T-cell (primary cell): ENCODE results near the gene GPC5. TPM values are rescaled to one million over a fixed set of nuclear protein-coding genes. Genes with fewer than 3 reads are reported as not detected.

ENCODE experiments used
- ATAC-seq, 4 experiments: fragments of 200-7000 bp in 3 of 4; fragments of 150-1000 bp in 1 of 4; cut with Tn5 transposase; replicated peaks in 1 of 4; 1 replicate in 3 of 4; 2 replicates in 1 of 4; pipeline ENCODE4 v1.10.0; 2021; ENCODE audit warnings: moderate library complexity in 3 of 4, mild to moderate bottlenecking in 2 of 4, moderate number of reproducible peaks in 1 of 4
- CTCF ChIA-PET, 2 donors: fragments of 300-600 bp; sonication (Branson Sonifier 250); formaldehyde crosslinking; loops; one replicate each; lab custom pipeline; 2022; ENCODE audit warnings: antibody characterized with exemption in 2 of 2; lab: Charles Lee
- POLR2A ChIA-PET, 2 donors: fragments of 300-600 bp; sonication (Branson Sonifier 250); formaldehyde crosslinking; loops; one replicate each; lab custom pipeline; 2022; ENCODE audit warnings: antibody characterized with exemption in 2 of 2; lab: Charles Lee
- DNase-seq, 35 experiments: peaks; one replicate each; pipeline versions ENCODE4 v3.0.0 to v3.0.0-alpha.2; 2013 to 2023
- H3K27ac ChIP-seq: one replicate; pipeline ENCODE4 v1.5.1; 2013; ENCODE audit warnings: low read length
- H3K27me3 ChIP-seq, 2 experiments: replicated peaks in 1 of 2; 1 replicate in 1 of 2; 2 replicates in 1 of 2; pipeline versions ENCODE4 v1.6.1 to v1.7.0; 2013; ENCODE audit warnings: low read length in 1 of 2, mixed read lengths in 1 of 2; ENCODE audit not compliant: control insufficient read depth in 2 of 2, insufficient read depth in 2 of 2; ENCODE audit errors: extremely low read depth in 1 of 2
- H3K36me3 ChIP-seq, 2 donors: 1 replicate in 1 of 2; 2 replicates in 1 of 2; pipeline versions ENCODE4 v1.6.1 to v1.7.0; 2013; ENCODE audit warnings: low read length in 1 of 2; ENCODE audit not compliant: control insufficient read depth in 2 of 2, insufficient read depth in 1 of 2; ENCODE audit errors: extremely low read depth in 1 of 2
- H3K4me1 ChIP-seq, 2 experiments: 1 replicate in 1 of 2; 2 replicates in 1 of 2; pipeline versions ENCODE4 v1.6.1 to v1.7.0; 2013; ENCODE audit warnings: low read length in 2 of 2, mixed read lengths in 1 of 2; ENCODE audit not compliant: insufficient read depth in 2 of 2, control insufficient read depth in 1 of 2; ENCODE audit errors: extremely low read depth in 1 of 2
- H3K4me3 ChIP-seq, 2 donors: 1 replicate in 1 of 2; 2 replicates in 1 of 2; pipeline versions ENCODE4 v1.5.1 to v1.7.0; 2013; ENCODE audit warnings: mild to moderate bottlenecking in 2 of 2, low read length in 1 of 2, moderate library complexity in 1 of 2; ENCODE audit not compliant: control insufficient read depth in 1 of 2; ENCODE audit errors: extremely low read depth in 1 of 2
- H3K9me3 ChIP-seq: 2 replicates; pipeline ENCODE4 v1.7.0; 2013
- H3K27ac Mint-ChIP-seq, 2 donors: one replicate each; pipeline ENCODE4 v1.8.0; 2020 to 2021; ENCODE audit warnings: mild to moderate bottlenecking in 2 of 2, mixed read lengths in 2 of 2
- H3K27me3 Mint-ChIP-seq, 2 donors: one replicate each; pipeline ENCODE4 v1.8.0; 2021 to 2022; ENCODE audit warnings: mixed read lengths in 2 of 2
- H3K36me3 Mint-ChIP-seq: one replicate; pipeline ENCODE4 v1.8.0; 2021; ENCODE audit warnings: mixed read lengths
- H3K4me1 Mint-ChIP-seq, 3 donors: one replicate each; pipeline ENCODE4 v1.8.0; 2020 to 2022; ENCODE audit warnings: mixed read lengths in 3 of 3, mild to moderate bottlenecking in 1 of 3
- H3K4me3 Mint-ChIP-seq, 3 donors: one replicate each; pipeline ENCODE4 v1.8.0; 2020 to 2022; ENCODE audit warnings: mild to moderate bottlenecking in 3 of 3, mixed read lengths in 3 of 3, moderate library complexity in 3 of 3
- H3K9me3 Mint-ChIP-seq, 3 donors: one replicate each; pipeline ENCODE4 v1.8.0; 2020 to 2022; ENCODE audit warnings: mixed read lengths in 3 of 3
- WGBS: methylation state at CpG from one replicate; pipeline ENCODE4 v1.1.5; 2013; ENCODE audit warnings: missing lambda C conversion rate; ENCODE audit not compliant: insufficient coverage; 5-methylcytosine and 5-hydroxymethylcytosine counted together
- total RNA-seq, 35 experiments: library from RNA in 6 of 35; stranded (reverse) in 6 of 35; fragments of 120-200 nt in 1 of 35; gene quantifications; one replicate each; pipeline versions ENCODE4 v1.2.1 to v1.2.4 and lab custom pipeline; 2013 to 2026

The GPC5 gene
- total RNA-seq, 5 donors from 2014 or later (not counting 1 experiment from before 2014, with no cell fraction given), result 0.12 to 0.39 (median 0.26) TPM

DNA sequence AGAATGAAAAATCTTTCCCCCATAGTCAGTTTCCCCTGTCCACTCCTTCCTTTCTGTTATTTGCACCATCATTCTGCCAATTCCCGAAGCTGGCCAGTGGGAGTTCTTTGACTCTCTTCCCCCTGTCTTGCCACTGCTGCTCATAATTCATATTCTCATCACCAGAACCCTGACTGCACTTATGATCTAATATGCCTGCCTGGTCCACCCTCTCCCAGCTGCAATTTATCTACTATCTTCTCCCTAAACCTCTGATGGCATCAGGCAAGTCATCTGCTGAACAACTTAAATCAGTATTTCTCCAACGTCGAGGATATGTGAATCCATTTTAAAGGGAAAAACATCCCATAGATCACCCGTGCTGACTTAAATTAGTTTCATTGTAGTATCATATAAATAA, 1370.2 kb downstream of the GPC5 start:
- Histone ChIP-seq H3K36me3 (no peaks in the 10 kb centered on the region), H3K4me3 (no peak overlapping the region), H3K27ac (no peak overlapping the region), H3K4me1 (no peaks in the 10 kb centered on the region), H3K27me3 (no peaks in the 10 kb centered on the region), H3K9me3 (no peaks in the 10 kb centered on the region)
- POLR2A ChIA-PET, result no interaction called here
- Mint-ChIP-seq H3K9me3 (peaks cover 0 to 12% (median 0%) of the 10 kb centered on the region in 3 donors), H3K4me1 (no peaks in the 10 kb centered on the region), H3K4me3 (no peak overlapping the region), H3K27ac (no peak overlapping the region), H3K27me3 (no peaks in the 10 kb centered on the region), H3K36me3 (no peaks in the 10 kb centered on the region)
- CTCF ChIA-PET, result no interaction called here
- ATAC-seq (no peak), DNase-seq (no peak)
- 57% methylated on average over 1 of the region's 4 CpGs for WGBS

DNA sequence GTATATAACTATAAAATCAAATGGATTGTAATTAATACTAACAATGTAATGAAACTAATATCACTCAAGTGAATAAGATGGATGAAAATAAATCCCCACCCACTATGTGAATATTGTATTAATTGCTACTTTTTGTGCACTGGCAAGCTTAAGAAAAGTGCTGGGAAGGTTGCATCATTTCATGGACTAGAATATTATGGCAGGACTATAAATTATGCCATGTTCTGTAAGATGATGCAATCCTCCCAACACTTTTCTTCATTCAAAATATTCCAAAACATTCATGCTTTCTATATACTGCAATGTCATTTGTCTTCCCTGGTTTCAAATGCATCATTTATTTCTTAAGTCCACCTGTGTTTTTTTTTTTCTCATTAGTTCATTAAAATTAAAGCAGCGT, 1370.6 kb downstream of the GPC5 start:
- Histone ChIP-seq H3K9me3 (no peaks in the 10 kb centered on the region), H3K36me3 (no peaks in the 10 kb centered on the region), H3K27ac (no peak overlapping the region), H3K4me3 (no peak overlapping the region), H3K4me1 (no peaks in the 10 kb centered on the region), H3K27me3 (no peaks in the 10 kb centered on the region)
- no peak for DNase-seq
- Mint-ChIP-seq H3K4me3 (no peak overlapping the region), H3K36me3 (no peaks in the 10 kb centered on the region), H3K9me3 (peaks cover 0 to 14% (median 0%) of the 10 kb centered on the region in 3 donors), H3K27me3 (no peaks in the 10 kb centered on the region), H3K4me1 (no peaks in the 10 kb centered on the region), H3K27ac (no peak overlapping the region)
- ATAC-seq, result no peak
- no CpG with 5 or more reads among the region's 1 CpG for WGBS
- ChIA-PET CTCF (no interaction called here), POLR2A (no interaction called here)

DNA sequence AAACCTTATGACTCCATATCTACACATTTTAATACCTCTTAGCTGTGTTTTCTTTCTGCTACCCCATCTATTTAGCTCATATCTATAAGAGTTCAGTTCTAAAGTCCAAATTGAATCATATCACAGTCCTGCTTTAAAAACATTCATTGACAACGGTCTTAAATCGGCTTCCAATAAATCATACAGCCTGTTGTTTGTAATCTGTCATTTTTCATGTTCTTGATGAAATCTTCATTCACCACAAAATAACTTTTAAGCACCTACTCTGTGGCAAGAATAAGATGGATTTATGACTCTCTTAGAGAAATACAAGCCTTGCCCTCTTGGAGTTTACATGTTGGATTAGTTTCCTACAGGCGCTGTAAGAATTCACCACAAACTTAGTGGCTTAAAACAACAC, 1377.2 kb downstream of the GPC5 start:
- no peaks in the 10 kb centered on the region for H3K36me3 Mint-ChIP-seq

DNA sequence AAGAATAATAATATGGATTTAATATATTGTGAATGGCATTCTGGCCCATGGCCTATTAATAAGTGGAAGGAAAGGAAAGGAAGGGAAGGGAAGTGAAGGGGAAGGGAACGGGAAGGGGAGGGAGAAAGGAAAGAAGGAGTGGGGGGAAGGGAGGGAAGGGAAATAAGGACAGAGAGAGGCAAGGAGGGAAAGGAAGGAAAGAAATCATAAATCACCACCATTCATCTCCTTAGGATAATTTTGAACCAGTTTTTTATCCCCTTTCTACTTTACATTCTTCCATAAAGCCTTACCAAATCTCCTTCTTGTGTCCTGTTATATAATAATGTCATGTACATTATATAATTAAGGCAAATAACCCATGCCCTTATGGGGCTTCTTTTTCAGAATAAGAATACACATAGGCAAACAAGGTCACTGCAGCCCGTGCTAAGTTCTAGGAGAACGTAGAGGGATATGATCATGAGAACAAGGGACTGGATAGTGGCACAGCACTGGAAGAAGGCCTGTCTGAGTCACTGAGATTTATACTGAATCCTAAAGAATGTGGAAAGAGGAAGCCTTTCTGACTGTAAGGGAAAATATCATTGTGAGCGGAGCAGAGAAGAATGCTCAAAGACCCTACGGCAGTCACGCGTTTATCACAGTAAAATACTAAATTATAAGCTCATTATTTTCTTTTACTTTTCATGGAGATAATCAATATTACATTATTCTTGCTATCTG, 1383.7 kb downstream of the GPC5 start:
- H3K4me1 ChIP-seq, result no peaks in the 10 kb centered on the region
- H3K27me3 Mint-ChIP-seq, result no peaks in the 10 kb centered on the region
- ATAC-seq (no peak), DNase-seq (no peak)
- no peaks in the 10 kb centered on the region for H3K36me3 ChIP-seq
- CTCF ChIA-PET, result no interaction called here
- no peaks in the 10 kb centered on the region for H3K4me1 Mint-ChIP-seq
- no peak overlapping the region for H3K4me3 ChIP-seq
- no peak overlapping the region for H3K4me3 Mint-ChIP-seq
- no peak overlapping the region for H3K27ac Mint-ChIP-seq
- no peaks in the 10 kb centered on the region for H3K36me3 Mint-ChIP-seq
- H3K9me3 ChIP-seq, result no peaks in the 10 kb centered on the region
- no peaks in the 10 kb centered on the region for H3K9me3 Mint-ChIP-seq
- H3K27ac ChIP-seq, result no peak overlapping the region
- 100% methylated on average over 1 of the region's 7 CpGs for WGBS
- no peaks in the 10 kb centered on the region for H3K27me3 ChIP-seq
- POLR2A ChIA-PET, result interaction anchor here in 1 of 2 donors (0.5 kb wide), 1 partner anchor 1198 kb away, joined by 3 read pairs; no protein-coding TSS in a partner anchor

More for the DNA sequence above, 1377.2 kb downstream of the GPC5 start:
- Histone ChIP-seq H3K27me3 (no peaks in the 10 kb centered on the region), H3K9me3 (no peaks in the 10 kb centered on the region), H3K4me1 (no peaks in the 10 kb centered on the region), H3K4me3 (no peak overlapping the region), H3K27ac (no peak overlapping the region), H3K36me3 (no peaks in the 10 kb centered on the region)
- no CpG with 5 or more reads among the region's 3 CpGs for WGBS
- no peak for ATAC-seq
- POLR2A ChIA-PET, result no interaction called here
- Mint-ChIP-seq H3K27me3 (no peaks in the 10 kb centered on the region), H3K4me1 (no peaks in the 10 kb centered on the region), H3K27ac (no peak overlapping the region), H3K4me3 (no peak overlapping the region), H3K9me3 (peaks cover 0 to 21% (median 0%) of the 10 kb centered on the region in 3 donors)
- DNase-seq, result no peak
- CTCF ChIA-PET, result no interaction called here

DNA sequence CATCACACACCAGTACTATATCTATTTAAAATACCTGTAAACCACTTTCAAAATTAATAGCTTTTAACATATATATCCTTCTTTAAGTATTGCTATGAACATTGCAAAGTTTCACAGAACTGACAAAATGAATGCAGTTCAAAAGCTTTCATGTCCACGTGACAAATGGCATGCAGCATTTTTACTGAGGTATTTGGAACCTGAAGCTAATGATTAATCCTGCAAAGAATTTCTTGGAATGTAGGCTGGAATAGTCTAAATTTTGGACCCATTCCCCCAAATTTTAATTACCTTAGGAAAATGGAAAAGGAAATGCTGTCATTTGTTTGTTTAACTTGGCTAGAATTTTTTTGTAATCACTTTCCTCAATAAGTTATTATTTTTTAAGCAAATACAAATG, 1404.4 kb downstream of the GPC5 start:
- H3K27me3 Mint-ChIP-seq, result no peaks in the 10 kb centered on the region
- no peaks in the 10 kb centered on the region for H3K36me3 Mint-ChIP-seq
- no peak overlapping the region for H3K4me3 Mint-ChIP-seq
- Histone ChIP-seq H3K4me1 (no peaks in the 10 kb centered on the region), H3K9me3 (no peaks in the 10 kb centered on the region), H3K36me3 (no peaks in the 10 kb centered on the region), H3K27ac (no peak overlapping the region), H3K4me3 (no peak overlapping the region), H3K27me3 (no peaks in the 10 kb centered on the region)
- no peak for ATAC-seq
- H3K4me1 Mint-ChIP-seq, result peaks cover 8 to 14% (median 14%) of the 10 kb centered on the region in 3 donors
- WGBS, result no CpG with 5 or more reads among the region's 1 CpG
- CTCF ChIA-PET, result no interaction called here
- no peak for DNase-seq
- H3K27ac Mint-ChIP-seq, result no peak overlapping the region
- peaks cover 0 to 3% (median 0%) of the 10 kb centered on the region in 3 donors for H3K9me3 Mint-ChIP-seq
- POLR2A ChIA-PET, result no interaction called here

DNA sequence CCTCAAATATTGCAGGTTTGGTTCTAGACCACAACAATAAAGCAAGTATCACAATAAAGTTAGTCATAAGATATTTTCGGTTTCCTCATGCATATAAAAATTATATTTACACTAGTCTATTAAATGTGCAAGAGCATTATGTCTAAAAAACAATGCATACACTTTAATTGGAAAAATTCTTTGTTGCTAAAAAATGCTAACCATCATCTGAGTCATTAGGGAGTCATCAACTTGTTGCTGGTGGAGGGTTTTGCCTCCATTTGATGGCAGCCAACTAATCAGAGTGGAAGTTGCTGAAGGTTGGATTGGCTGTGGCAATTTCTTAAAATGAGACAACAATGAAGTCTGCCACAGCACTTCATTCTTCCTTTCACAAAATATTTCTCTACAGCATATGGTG, 1405.9 kb downstream of the GPC5 start:
- no peaks in the 10 kb centered on the region for H3K36me3 ChIP-seq
- H3K27me3 ChIP-seq, result no peaks in the 10 kb centered on the region
- H3K4me3 ChIP-seq, result no peak overlapping the region
- DNase-seq (no peak), ATAC-seq (no peak)
- CTCF ChIA-PET, result no interaction called here
- Mint-ChIP-seq H3K27me3 (no peaks in the 10 kb centered on the region), H3K27ac (no peak overlapping the region), H3K9me3 (peaks cover 0 to 3% (median 0%) of the 10 kb centered on the region in 3 donors), H3K36me3 (no peaks in the 10 kb centered on the region), H3K4me3 (no peak overlapping the region), H3K4me1 (peaks cover 8 to 14% (median 14%) of the 10 kb centered on the region in 3 donors)
- no peaks in the 10 kb centered on the region for H3K9me3 ChIP-seq
- POLR2A ChIA-PET, result no interaction called here
- H3K4me1 ChIP-seq, result no peaks in the 10 kb centered on the region
- WGBS, result no CpG with 5 or more reads among the region's 1 CpG
- no peak overlapping the region for H3K27ac ChIP-seq
